Prostate gland (tissue), 2 donors: Measurements from ENCODE around the gene KCNJ5. TPM values are rescaled to one million over a fixed set of nuclear protein-coding genes. Genes with fewer than 3 reads are reported as not detected.

Experiments used
- DNase-seq: peaks from one replicate; pipeline ENCODE4 v3.0.0-alpha.2; 2019; ENCODE audit warnings: low spot score
- H3K27ac ChIP-seq, 2 donors: fragments of 200-600 bp; sonication (generic); 2 replicates each; pipeline ENCODE4 v1.5.1; 2017 to 2019
- H3K27me3 ChIP-seq: fragments of 200-600 bp; sonication (generic); replicated peaks from 2 replicates; pipeline ENCODE4 v1.5.1; 2019; ENCODE audit not compliant: insufficient read depth
- H3K36me3 ChIP-seq, 2 donors: fragments of 200-600 bp; sonication (generic); 1 replicate in 1 of 2; 2 replicates in 1 of 2; pipeline versions ENCODE4 v1.5.1 to v1.8.1; 2017 to 2019
- H3K4me1 ChIP-seq: fragments of 200-600 bp; sonication (generic); replicated peaks from 2 replicates; pipeline ENCODE4 v1.5.1; 2019
- H3K4me3 ChIP-seq, 2 donors: fragments of 200-600 bp; sonication (generic); 2 replicates each; pipeline ENCODE4 v1.5.1; 2017 to 2019
- H3K9me3 ChIP-seq: fragments of 200-600 bp; sonication (generic); 2 replicates; pipeline ENCODE4 v1.5.1; 2017
- CTCF ChIP-seq, 4 experiments: fragments of 200-600 bp in 2 of 4; fragments of 450-650 bp in 2 of 4; sonication (generic) in 2 of 4; IDR thresholded peaks; 1 replicate in 3 of 4; 2 replicates in 1 of 4; pipeline ENCODE4 v1.5.1; 2016 to 2019; ENCODE audit warnings: antibody characterized with exemption in 4 of 4, mild to moderate bottlenecking in 2 of 4, moderate library complexity in 2 of 4
- POLR2A ChIP-seq: fragments of 450-650 bp; IDR thresholded peaks from one replicate; pipeline ENCODE4 v1.6.1; 2016; ENCODE audit warnings: antibody characterized with exemption, mild to moderate bottlenecking
- POLR2AphosphoS5 ChIP-seq: sonication (generic); formaldehyde crosslinking; IDR thresholded peaks from one replicate; pipeline ENCODE4 v1.6.1; 2017; ENCODE audit warnings: antibody characterized with exemption
- WGBS: methylation state at CpG from one replicate; pipeline ENCODE4 v1.1.5; 2018; 5-methylcytosine and 5-hydroxymethylcytosine counted together
- intact Hi-C: fragments of 100-400 bp; cut with DNase I; formaldehyde crosslinking; loops from one replicate; pipeline ENCODE4 v1.14.2; 2022
- total RNA-seq, 2 donors: library from RNA; depleted of rRNA; stranded (reverse); fragments of >200 nt; gene quantifications; one replicate each; pipeline ENCODE4 v1.1.0, GENCODE V29; 2016

The KCNJ5 gene
- total RNA-seq, 2 donors from 2014 or later: 3.9 to 4.7 TPM

- no peak overlapping the region for H3K27ac ChIP-seq
- H3K36me3 ChIP-seq: no peaks in the 10 kb centered on the region
- H3K4me1 ChIP-seq: no peaks in the 10 kb centered on the region
- no peak for DNase-seq
- intact Hi-C loops: no loop called here
- WGBS: 84% methylated on average over 2 of the region's 2 CpGs
- no peaks in the 10 kb centered on the region for H3K27me3 ChIP-seq
- H3K9me3 ChIP-seq: no peaks in the 10 kb centered on the region
- no peak for TF ChIP-seq POLR2AphosphoS5
- no peak for TF ChIP-seq CTCF (IDR thresholded peaks at IDR 0.05)
- TF ChIP-seq POLR2A: no peak
- no peak overlapping the region for H3K4me3 ChIP-seq
These were observed 56.6 kb downstream of the KCNJ5 start for GRCh38 chr11:128947773-128948172.

DNA sequence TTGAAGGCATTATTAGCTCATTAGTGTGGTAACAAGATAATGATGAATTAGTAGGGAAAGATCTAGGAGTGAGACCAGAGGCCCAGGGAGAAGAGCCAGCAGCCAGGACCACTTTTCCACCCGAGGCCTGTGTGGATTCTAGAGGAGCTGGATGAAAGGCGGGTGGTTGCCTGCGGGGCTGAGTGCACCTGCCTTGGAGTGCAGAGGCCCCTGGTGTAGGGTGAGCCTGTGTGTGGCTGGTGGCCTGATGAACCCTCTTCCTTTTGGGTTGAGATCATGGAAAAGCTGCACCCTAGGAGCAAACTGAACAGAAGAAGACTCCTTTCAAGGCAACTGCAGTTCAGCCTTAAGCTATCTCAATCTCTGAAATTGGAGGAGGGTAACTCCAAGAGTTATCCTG is 57.4 kb downstream of the KCNJ5 start:
- Histone ChIP-seq H3K27me3 (no peaks in the 10 kb centered on the region), H3K9me3 (no peaks in the 10 kb centered on the region), H3K4me1 (no peaks in the 10 kb centered on the region), H3K27ac (no peak overlapping the region), H3K4me3 (no peak overlapping the region), H3K36me3 (no peaks in the 10 kb centered on the region)
- no peak for TF ChIP-seq POLR2AphosphoS5
- TF ChIP-seq POLR2A: no peak
- no peak for TF ChIP-seq CTCF (IDR thresholded peaks at IDR 0.05)
- 71% methylated on average over 3 of the region's 3 CpGs for WGBS
- intact Hi-C loops: no loop called here
- no peak for DNase-seq

- no peak for DNase-seq
- Histone ChIP-seq H3K27me3 (no peaks in the 10 kb centered on the region), H3K4me3 (no peak overlapping the region), H3K36me3 (no peaks in the 10 kb centered on the region), H3K27ac (no peak overlapping the region), H3K4me1 (no peaks in the 10 kb centered on the region), H3K9me3 (no peaks in the 10 kb centered on the region)
- intact Hi-C loops: no loop called here
- no peak for TF ChIP-seq POLR2AphosphoS5
- no peak for TF ChIP-seq CTCF (IDR thresholded peaks at IDR 0.05)
- TF ChIP-seq POLR2A: no peak
- 67% methylated on average over 13 of the region's 13 CpGs for WGBS
These were observed 58.8 kb downstream of the KCNJ5 start for GRCh38 chr11:128949791-128950454.

DNA sequence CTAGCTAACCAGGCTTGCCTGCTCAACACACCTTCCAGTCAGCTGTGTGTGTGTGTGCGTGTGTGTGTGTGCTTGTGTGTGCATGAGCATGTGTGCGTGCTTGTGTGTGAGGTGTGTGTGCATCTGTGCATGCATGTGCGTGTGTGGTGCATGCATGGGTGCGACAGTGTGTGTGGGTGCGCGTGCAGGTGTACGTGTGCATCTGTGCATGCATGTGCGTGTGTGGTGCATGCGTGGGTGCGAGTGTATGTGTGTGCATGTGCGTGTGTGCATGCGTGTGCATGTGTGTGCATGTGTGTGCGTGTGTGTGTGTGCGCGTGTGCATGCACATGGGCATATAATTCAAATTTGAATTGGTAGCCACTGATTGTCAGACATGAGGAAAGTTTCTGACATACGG is 62.0 kb downstream of the KCNJ5 start:
- no peaks in the 10 kb centered on the region for H3K9me3 ChIP-seq
- H3K4me3 ChIP-seq: no peak overlapping the region
- no peak for DNase-seq
- no peaks in the 10 kb centered on the region for H3K4me1 ChIP-seq
- no peak overlapping the region for H3K27ac ChIP-seq
- no peaks in the 10 kb centered on the region for H3K27me3 ChIP-seq
- no peaks in the 10 kb centered on the region for H3K36me3 ChIP-seq
- 97% methylated on average over 16 of the region's 16 CpGs for WGBS
- intact Hi-C loops: no loop called here
- TF ChIP-seq CTCF (IDR thresholded peaks at IDR 0.05): no peak
- TF ChIP-seq POLR2AphosphoS5: no peak
- TF ChIP-seq POLR2A: no peak

GRCh38 chr11:128955636-128956035 is 64.5 kb downstream of the KCNJ5 start:
- DNase-seq: no peak
- H3K4me1 ChIP-seq: no peaks in the 10 kb centered on the region
- intact Hi-C loops: loop anchor here (2.0 kb wide), 1 partner anchor 73 kb away; no protein-coding TSS in a partner anchor
- no peaks in the 10 kb centered on the region for H3K27me3 ChIP-seq
- TF ChIP-seq POLR2AphosphoS5: no peak
- no peak for TF ChIP-seq POLR2A
- TF ChIP-seq CTCF (IDR thresholded peaks at IDR 0.05): no peak
- 55% methylated on average over 3 of the region's 3 CpGs for WGBS
- no peaks in the 10 kb centered on the region for H3K36me3 ChIP-seq
- no peak overlapping the region for H3K27ac ChIP-seq
- H3K4me3 ChIP-seq: no peak overlapping the region
- no peaks in the 10 kb centered on the region for H3K9me3 ChIP-seq
